Esophagus muscularis mucosa (tissue), 4 donors: Measurements from ENCODE around the gene CARD14. TPM values are rescaled to one million over a fixed set of nuclear protein-coding genes. Genes with fewer than 3 reads are reported as not detected.

ENCODE experiments used
- DNase-seq: peaks from one replicate; pipeline ENCODE4 v3.0.0-alpha.2; 2017; ENCODE audit errors: extremely low spot score
- H3K27ac ChIP-seq, 4 donors: fragments of 200-600 bp; sonication (generic); replicated peaks in 1 of 4; 1 replicate in 3 of 4; 2 replicates in 1 of 4; pipeline ENCODE4 v1.5.1; 2016 to 2019; ENCODE audit warnings: mild to moderate bottlenecking in 1 of 4
- H3K27me3 ChIP-seq, 4 donors: fragments of 200-600 bp; sonication (generic); one replicate each; pipeline versions ENCODE4 v1.5.1 to v1.6.0; 2016 to 2019
- H3K36me3 ChIP-seq, 4 donors: fragments of 200-600 bp; sonication (generic); one replicate each; pipeline ENCODE4 v1.5.1; 2016 to 2019
- H3K4me1 ChIP-seq, 4 donors: fragments of 200-600 bp; sonication (generic); one replicate each; pipeline ENCODE4 v1.5.1; 2016 to 2019
- H3K4me3 ChIP-seq, 4 donors: fragments of 200-600 bp; sonication (generic); 1 replicate in 2 of 4; 2 replicates in 2 of 4; pipeline ENCODE4 v1.5.1; 2016 to 2019; ENCODE audit warnings: mild to moderate bottlenecking in 4 of 4, moderate library complexity in 1 of 4
- H3K9me3 ChIP-seq, 4 donors: fragments of 200-600 bp; sonication (generic); 1 replicate in 3 of 4; 2 replicates in 1 of 4; pipeline ENCODE4 v1.5.1; 2016 to 2019
- EP300 ChIP-seq: sonication (generic); formaldehyde crosslinking; IDR thresholded peaks from one replicate; pipeline ENCODE4 v1.6.1; 2017; ENCODE audit warnings: antibody characterized with exemption
- POLR2A ChIP-seq: fragments of 450-650 bp; IDR thresholded peaks from one replicate; pipeline ENCODE4 v1.6.1; 2017; ENCODE audit warnings: antibody characterized with exemption, moderate library complexity, mild to moderate bottlenecking, low read depth
- POLR2AphosphoS5 ChIP-seq, 2 donors: sonication (generic); formaldehyde crosslinking; IDR thresholded peaks; one replicate each; pipeline ENCODE4 v1.6.1; 2017; ENCODE audit warnings: antibody characterized with exemption in 2 of 2
- WGBS: methylation state at CpG from one replicate; pipeline ENCODE4 v1.1.5; 2018; 5-methylcytosine and 5-hydroxymethylcytosine counted together
- intact Hi-C: fragments of 100-400 bp; cut with DNase I; formaldehyde crosslinking; loops from one replicate; pipeline ENCODE4 v1.15.1; 2023
- total RNA-seq, 4 donors: library from RNA; depleted of rRNA; stranded (reverse); fragments of >200 nt; gene quantifications; one replicate each; pipeline versions ENCODE4 v1.1.0 to v1.2.1, GENCODE V29; 2016
- TF ChIP-seq, protein P1 (sequence below), 3 experiments: fragments of 200-600 bp in 2 of 3; fragments of 450-650 bp in 1 of 3; sonication (generic) in 2 of 3; IDR thresholded peaks; one replicate each; pipeline ENCODE4 v1.5.1; 2017 to 2019; ENCODE audit warnings: antibody characterized with exemption in 3 of 3, mild to moderate bottlenecking in 2 of 3, moderate library complexity in 1 of 3

CARD14 gene
- total RNA-seq, 4 donors from 2014 or later = 0.23 to 0.33 (median 0.32) TPM; not detected in 1

DNA sequence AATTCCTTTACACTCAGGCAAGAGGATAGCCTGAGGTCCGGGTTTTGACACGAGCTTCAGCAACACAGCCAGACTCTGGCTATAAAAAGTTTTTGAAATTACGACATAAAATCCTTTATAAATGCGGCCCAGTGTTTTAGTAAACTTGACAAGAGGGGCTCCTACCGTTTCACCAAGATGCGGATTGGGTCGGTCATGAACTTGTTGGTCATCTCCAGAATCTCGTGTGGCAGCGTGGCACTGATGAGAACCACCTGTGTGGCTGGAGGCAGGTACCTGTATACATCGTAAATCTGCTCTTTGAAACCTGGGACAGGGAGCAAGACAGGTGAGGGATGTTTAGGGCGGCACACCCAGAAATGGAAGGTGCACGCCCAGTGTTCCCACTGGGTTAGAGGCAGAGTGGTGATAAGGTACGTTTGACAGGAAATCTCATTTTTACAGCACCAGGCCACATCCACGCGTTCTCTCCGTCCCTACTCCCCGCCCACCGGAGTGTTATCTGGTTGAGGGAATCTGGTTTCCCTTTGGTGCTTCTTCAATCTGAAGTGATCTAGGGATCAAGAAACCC, 30.9 kb upstream of the CARD14 start:
- no peaks in the 10 kb centered on the region for H3K9me3 ChIP-seq
- H3K27ac ChIP-seq = no peak overlapping the region
- intact Hi-C loops = no loop called here
- H3K36me3 ChIP-seq = peaks cover 86 to 100% (median 100%) of the 10 kb centered on the region in 4 donors
- H3K4me1 ChIP-seq = no peaks in the 10 kb centered on the region
- TF ChIP-seq, protein P1, sequence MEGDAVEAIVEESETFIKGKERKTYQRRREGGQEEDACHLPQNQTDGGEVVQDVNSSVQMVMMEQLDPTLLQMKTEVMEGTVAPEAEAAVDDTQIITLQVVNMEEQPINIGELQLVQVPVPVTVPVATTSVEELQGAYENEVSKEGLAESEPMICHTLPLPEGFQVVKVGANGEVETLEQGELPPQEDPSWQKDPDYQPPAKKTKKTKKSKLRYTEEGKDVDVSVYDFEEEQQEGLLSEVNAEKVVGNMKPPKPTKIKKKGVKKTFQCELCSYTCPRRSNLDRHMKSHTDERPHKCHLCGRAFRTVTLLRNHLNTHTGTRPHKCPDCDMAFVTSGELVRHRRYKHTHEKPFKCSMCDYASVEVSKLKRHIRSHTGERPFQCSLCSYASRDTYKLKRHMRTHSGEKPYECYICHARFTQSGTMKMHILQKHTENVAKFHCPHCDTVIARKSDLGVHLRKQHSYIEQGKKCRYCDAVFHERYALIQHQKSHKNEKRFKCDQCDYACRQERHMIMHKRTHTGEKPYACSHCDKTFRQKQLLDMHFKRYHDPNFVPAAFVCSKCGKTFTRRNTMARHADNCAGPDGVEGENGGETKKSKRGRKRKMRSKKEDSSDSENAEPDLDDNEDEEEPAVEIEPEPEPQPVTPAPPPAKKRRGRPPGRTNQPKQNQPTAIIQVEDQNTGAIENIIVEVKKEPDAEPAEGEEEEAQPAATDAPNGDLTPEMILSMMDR (IDR thresholded peaks at IDR 0.05) = no peak
- TF ChIP-seq POLR2A = no peak
- no peak for TF ChIP-seq POLR2AphosphoS5 (IDR thresholded peaks at IDR 0.05)
- no peak for TF ChIP-seq EP300
- no peak for DNase-seq
- 91% methylated on average over 18 of the region's 18 CpGs for WGBS
- H3K27me3 ChIP-seq = no peaks in the 10 kb centered on the region
- no peak overlapping the region for H3K4me3 ChIP-seq

DNA sequence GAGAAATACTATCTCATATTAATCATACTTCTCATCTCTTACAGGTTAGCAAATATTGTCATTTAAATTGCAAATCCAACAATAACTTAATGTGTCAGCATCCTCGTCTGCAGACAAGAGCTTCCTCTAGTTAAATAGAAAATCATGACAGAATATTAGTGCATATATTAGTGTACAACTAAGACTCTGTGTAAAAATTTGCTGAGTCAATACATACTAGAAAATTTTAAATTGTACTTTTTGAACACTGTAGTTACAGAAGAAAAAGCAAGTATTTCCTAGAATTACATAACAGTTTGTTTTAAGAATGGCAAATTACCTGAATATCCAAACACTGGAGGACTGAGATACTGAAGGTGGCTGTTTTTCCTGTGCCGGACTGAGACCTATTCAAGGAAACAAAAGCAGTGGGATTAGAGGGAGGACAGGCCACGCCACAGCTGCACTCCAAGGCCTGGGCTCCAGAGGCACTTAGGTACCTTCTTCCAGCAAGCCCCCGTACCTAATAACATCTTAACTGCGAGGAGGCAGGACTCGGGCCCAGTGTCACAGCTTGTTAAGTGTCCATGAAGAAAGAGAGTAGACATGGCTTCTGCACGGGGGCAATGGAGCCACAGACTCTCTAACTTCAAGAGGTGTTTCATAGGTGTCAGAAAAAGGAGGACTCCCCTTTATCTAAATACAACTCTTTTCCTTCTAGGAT, 28.2 kb upstream of the CARD14 start:
- no peak for DNase-seq
- H3K27me3 ChIP-seq = no peaks in the 10 kb centered on the region
- WGBS = 95% methylated on average over 7 of the region's 7 CpGs
- H3K36me3 ChIP-seq = peaks cover 59 to 76% (median 75%) of the 10 kb centered on the region in 4 donors
- TF ChIP-seq, protein P1 (IDR thresholded peaks at IDR 0.05) = no peak
- TF ChIP-seq POLR2A (no peak), EP300 (no peak), POLR2AphosphoS5 (IDR thresholded peaks at IDR 0.05) (no peak)
- H3K9me3 ChIP-seq = no peaks in the 10 kb centered on the region
- H3K27ac ChIP-seq = no peak overlapping the region
- no peak overlapping the region for H3K4me3 ChIP-seq
- intact Hi-C loops = no loop called here
- H3K4me1 ChIP-seq = peaks cover 17 to 22% (median 20%) of the 10 kb centered on the region in 4 donors

DNA sequence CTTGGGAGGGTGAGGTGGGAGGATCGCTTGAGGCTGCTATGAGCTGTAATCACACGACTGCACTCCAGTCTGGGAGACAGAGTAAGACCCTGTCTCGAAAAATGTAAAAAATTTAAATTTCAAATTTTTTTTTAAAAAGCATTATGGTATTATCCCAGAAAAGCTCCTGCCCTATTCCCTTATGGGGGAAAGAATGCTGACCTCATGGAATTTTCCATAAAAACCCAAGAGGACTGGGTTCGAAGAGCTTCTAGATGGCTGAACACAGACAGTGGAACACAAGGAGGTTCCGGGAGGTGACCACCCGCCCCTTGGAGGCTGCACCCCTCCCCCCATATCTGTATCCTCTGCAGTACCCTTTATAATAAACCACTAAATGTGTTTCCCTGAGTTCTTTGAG, 26.9 kb upstream of the CARD14 start:
- Histone ChIP-seq H3K27me3 (no peaks in the 10 kb centered on the region), H3K4me1 (peaks cover 18 to 23% (median 22%) of the 10 kb centered on the region in 4 donors), H3K9me3 (no peaks in the 10 kb centered on the region), H3K36me3 (peaks cover 46 to 63% (median 62%) of the 10 kb centered on the region in 4 donors), H3K4me3 (no peak overlapping the region), H3K27ac (no peak overlapping the region)
- WGBS = 88% methylated on average over 6 of the region's 6 CpGs
- intact Hi-C loops = no loop called here
- DNase-seq = no peak
- TF ChIP-seq EP300 = no peak
- no peak for TF ChIP-seq POLR2A
- TF ChIP-seq POLR2AphosphoS5 (IDR thresholded peaks at IDR 0.05) = no peak
- TF ChIP-seq, protein P1 (IDR thresholded peaks at IDR 0.05) = no peak

DNA sequence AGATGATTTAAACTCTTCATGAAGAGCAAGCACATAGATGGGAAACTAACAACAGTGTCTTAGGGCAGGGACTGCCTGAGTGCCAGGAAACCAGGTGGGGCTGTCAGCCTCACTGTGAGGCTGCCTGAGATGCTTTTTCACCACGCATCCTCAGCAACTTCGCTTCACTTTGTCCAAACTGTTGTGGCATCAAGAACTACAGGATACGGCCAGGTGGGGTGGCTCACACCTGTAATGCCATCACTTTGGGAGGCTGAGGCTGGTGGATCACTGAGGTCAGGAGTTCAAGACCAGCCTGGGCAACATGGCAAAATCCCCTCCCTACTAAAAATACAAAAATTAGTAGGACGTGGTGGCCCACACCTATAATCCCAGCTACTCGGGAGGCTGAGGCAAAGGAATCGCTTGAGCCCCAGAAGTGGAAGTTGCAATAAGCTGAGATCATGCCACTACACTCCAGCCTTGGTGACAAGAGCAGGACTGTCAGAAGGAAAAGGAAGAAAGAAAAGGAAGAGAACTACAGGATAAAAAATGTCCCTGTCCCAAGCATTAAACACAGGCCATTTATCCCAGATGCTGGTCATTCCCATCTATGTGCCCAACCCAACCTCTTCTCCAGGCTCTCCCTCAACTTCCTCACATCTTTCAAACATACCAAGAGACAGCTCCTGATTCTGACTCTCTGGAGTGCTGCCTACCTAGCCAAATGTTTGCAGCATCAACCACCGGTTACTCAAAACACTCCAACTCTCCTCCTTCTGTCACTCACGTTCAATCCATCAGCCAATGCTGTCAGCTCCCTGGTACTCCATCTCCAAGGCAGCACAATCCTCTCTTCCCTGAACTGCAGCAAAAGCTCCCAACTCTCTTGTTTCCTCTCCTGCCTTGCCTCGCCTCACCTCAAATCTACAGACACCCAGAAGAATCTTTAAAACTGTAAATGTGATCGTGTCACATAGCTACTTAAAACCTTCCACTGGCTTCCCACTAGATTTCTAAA, 24.5 kb upstream of the CARD14 start:
- H3K36me3 ChIP-seq = peaks cover 21 to 39% (median 37%) of the 10 kb centered on the region in 4 donors
- intact Hi-C loops = loop anchor here (5.0 kb wide), 2 partner anchors 43 to 117 kb away; partner anchors contain the start of genes GAA and RNF213
- H3K9me3 ChIP-seq = no peaks in the 10 kb centered on the region
- H3K27me3 ChIP-seq = no peaks in the 10 kb centered on the region
- 46% methylated on average over 10 of the region's 10 CpGs for WGBS
- H3K27ac ChIP-seq = peak overlapping the region in 3 of 4 donors; percentile 96 to 98 (median 97)
- no peak for TF ChIP-seq POLR2A
- DNase-seq = no peak
- H3K4me1 ChIP-seq = peaks cover 22 to 41% (median 36%) of the 10 kb centered on the region in 4 donors
- peak overlapping the region; percentile 92 to 98 (median 96) for H3K4me3 ChIP-seq
